ENCODE data around the gene NOG.

Gene NOG

GRCh38 chr17:56635641-56636040 lies 42.1 kb downstream of the NOG start:
- in situ Hi-C loops (cut with MboI; ENCODE audit: low sequenced_read_pairs): no loop called here

- in situ Hi-C loops (cut with MboI; ENCODE audit: low sequenced_read_pairs): no loop called here
Observed at GRCh38 chr17:56636265-56636664, 42.8 kb downstream of the NOG start.

GRCh38 chr17:56637254-56637653 lies 43.8 kb downstream of the NOG start:
- in situ Hi-C loops (cut with MboI; ENCODE audit: low sequenced_read_pairs): no loop called here

GRCh38 chr17:56638591-56639051 lies 45.1 kb downstream of the NOG start:
- in situ Hi-C loops (cut with MboI; ENCODE audit: low sequenced_read_pairs): no loop called here

- in situ Hi-C loops (cut with MboI; ENCODE audit: low sequenced_read_pairs): no loop called here
Observed at GRCh38 chr17:56639517-56639916, 46.0 kb downstream of the NOG start.

- in situ Hi-C loops (cut with MboI; ENCODE audit: low sequenced_read_pairs): no loop called here
Observed at GRCh38 chr17:56640116-56640515, 46.6 kb downstream of the NOG start.

GRCh38 chr17:56641373-56641772 lies 47.9 kb downstream of the NOG start:
- in situ Hi-C loops (cut with MboI; ENCODE audit: low sequenced_read_pairs): no loop called here

- in situ Hi-C loops (cut with MboI; ENCODE audit: low sequenced_read_pairs): no loop called here
Observed at GRCh38 chr17:56641894-56642293, 48.4 kb downstream of the NOG start.

- in situ Hi-C loops (cut with MboI; ENCODE audit: low sequenced_read_pairs): no loop called here
Observed at GRCh38 chr17:56642424-56642823, 48.9 kb downstream of the NOG start.
